Mesenchymal stem cell (in vitro differentiated cells and primary cell): ENCODE measurements around the gene ACSL3.

Experiments used
- DNase-seq: peaks from one replicate; pipeline ENCODE4 v3.0.0-alpha.2; 2013
- H2AFZ ChIP-seq: one replicate; pipeline ENCODE4 v1.6.1; 2013; ENCODE audit warnings: low read depth, mild to moderate bottlenecking, control low read depth, inconsistent platforms, low read length, moderate library complexity
- H2AK5ac ChIP-seq: 2 replicates; pipeline ENCODE4 v1.6.1; 2013; ENCODE audit warnings: low read length, moderate library complexity, mild to moderate bottlenecking, inconsistent platforms; ENCODE audit not compliant: severe bottlenecking
- H2BK120ac ChIP-seq: one replicate; pipeline ENCODE4 v1.6.1; 2013; ENCODE audit warnings: low read depth, mild to moderate bottlenecking, inconsistent platforms, low read length, moderate library complexity
- H2BK12ac ChIP-seq, 2 experiments: one replicate each; pipeline ENCODE4 v1.6.1; 2013; ENCODE audit warnings: inconsistent platforms in 2 of 2, low read length in 2 of 2, mild to moderate bottlenecking in 2 of 2, moderate library complexity in 2 of 2, control low read depth in 1 of 2
- H2BK15ac ChIP-seq: one replicate; pipeline ENCODE4 v1.6.1; 2013; ENCODE audit warnings: mild to moderate bottlenecking, low read depth, inconsistent platforms; ENCODE audit not compliant: poor library complexity, severe bottlenecking
- H2BK5ac ChIP-seq: 2 replicates; pipeline ENCODE4 v1.6.1; 2013; ENCODE audit warnings: low read depth, mild to moderate bottlenecking, low read length, control low read depth, inconsistent platforms; ENCODE audit not compliant: poor library complexity, severe bottlenecking
- H3K14ac ChIP-seq, 2 experiments: one replicate each; pipeline ENCODE4 v1.6.1; 2013; ENCODE audit warnings: inconsistent platforms in 2 of 2, low read length in 2 of 2, control low read depth in 1 of 2, mild to moderate bottlenecking in 1 of 2, moderate library complexity in 1 of 2
- H3K18ac ChIP-seq, 2 experiments: one replicate each; pipeline ENCODE4 v1.6.1; 2013; ENCODE audit warnings: inconsistent platforms in 2 of 2, low read length in 2 of 2, control low read depth in 1 of 2, low read depth in 1 of 2, mild to moderate bottlenecking in 1 of 2
- H3K23ac ChIP-seq, 2 experiments: one replicate each; pipeline ENCODE4 v1.6.1; 2013; ENCODE audit warnings: inconsistent platforms in 2 of 2, low read length in 2 of 2, mild to moderate bottlenecking in 2 of 2, moderate library complexity in 2 of 2, control low read depth in 1 of 2
- H3K27ac ChIP-seq: 2 replicates; pipeline ENCODE4 v1.5.1; 2013; ENCODE audit warnings: mild to moderate bottlenecking, moderate library complexity, low read length, control low read depth, inconsistent platforms; ENCODE audit not compliant: poor library complexity, severe bottlenecking
- H3K27me3 ChIP-seq, 2 experiments: 2 replicates each; pipeline versions ENCODE4 v1.6.1 to v1.7.0; 2013; ENCODE audit warnings: low read length in 2 of 2, mild to moderate bottlenecking in 2 of 2, moderate library complexity in 2 of 2, control low read depth in 1 of 2, inconsistent platforms in 1 of 2; ENCODE audit not compliant: control insufficient read depth in 1 of 2, insufficient read depth in 1 of 2
- H3K36me3 ChIP-seq, 2 experiments: 2 replicates each; pipeline versions ENCODE4 v1.6.1 to v1.7.0; 2013; ENCODE audit warnings: low read length in 2 of 2, control low read depth in 1 of 2, inconsistent platforms in 1 of 2, low read depth in 1 of 2, mild to moderate bottlenecking in 1 of 2; ENCODE audit not compliant: insufficient read depth in 2 of 2, control insufficient read depth in 1 of 2
- H3K4ac ChIP-seq, 2 experiments: one replicate each; pipeline ENCODE4 v1.6.1; 2013; ENCODE audit warnings: inconsistent platforms in 2 of 2, low read length in 2 of 2, mild to moderate bottlenecking in 2 of 2, moderate library complexity in 2 of 2, control low read depth in 1 of 2, low read depth in 1 of 2
- H3K4me1 ChIP-seq: 2 replicates; pipeline ENCODE4 v1.6.1; 2013; ENCODE audit warnings: low read depth, low read length, control low read depth; ENCODE audit not compliant: control insufficient read depth, insufficient read depth
- H3K4me2 ChIP-seq: 2 replicates; pipeline ENCODE4 v1.6.1; 2013; ENCODE audit warnings: low read length, mild to moderate bottlenecking, inconsistent platforms; ENCODE audit not compliant: poor library complexity, severe bottlenecking
- H3K4me3 ChIP-seq, 2 experiments: 2 replicates each; pipeline versions ENCODE4 v1.5.1 to v1.7.0; 2013; ENCODE audit warnings: low read length in 2 of 2, mild to moderate bottlenecking in 2 of 2, control low read depth in 1 of 2, low read depth in 1 of 2; ENCODE audit not compliant: insufficient read depth in 1 of 2
- H3K79me1 ChIP-seq: replicated peaks from 2 replicates; pipeline ENCODE4 v1.6.1; 2013; ENCODE audit warnings: mild to moderate bottlenecking, control low read depth, low read length, inconsistent platforms; ENCODE audit not compliant: poor library complexity, severe bottlenecking
- H3K9ac ChIP-seq: 2 replicates; pipeline ENCODE4 v1.7.0; 2013; ENCODE audit warnings: mild to moderate bottlenecking, low read length, moderate library complexity
- H3K9me3 ChIP-seq: 2 replicates; pipeline ENCODE4 v1.7.0; 2013; ENCODE audit warnings: mild to moderate bottlenecking, low read length; ENCODE audit not compliant: control insufficient read depth
- H4K8ac ChIP-seq: one replicate; pipeline ENCODE4 v1.6.1; 2013; ENCODE audit warnings: inconsistent platforms, mild to moderate bottlenecking, low read length, moderate library complexity
- H4K91ac ChIP-seq: one replicate; pipeline ENCODE4 v1.6.1; 2013; ENCODE audit warnings: mild to moderate bottlenecking, low read length, inconsistent platforms
- WGBS: methylation state at CpG from one replicate; pipeline ENCODE4 v1.1.7; 2013; ENCODE audit warnings: mixed read lengths; 5-methylcytosine and 5-hydroxymethylcytosine counted together

ACSL3 gene

GRCh38 chr2:222973237-222973636, 112.4 kb downstream of the ACSL3 start:
- peak overlapping the region; percentile 3 to 69 for H2BK12ac ChIP-seq

GRCh38 chr2:222973733-222974132, 112.9 kb downstream of the ACSL3 start:
- Histone ChIP-seq H4K8ac (no peak overlapping the region), H3K23ac (no peak overlapping the region), H2BK12ac (peak overlapping the region in 1 of 2 experiments; percentile 32), H4K91ac (no peak overlapping the region), H2AFZ (no peak overlapping the region), H3K4me1 (peaks cover 8% of the 10 kb centered on the region), H3K18ac (peak overlapping the region in 1 of 2 experiments; percentile 55), H3K9me3 (no peaks in the 10 kb centered on the region), H2BK5ac (no peak overlapping the region), H3K36me3 (no peaks in the 10 kb centered on the region), H3K27me3 (peaks cover 0 to 3% of the 10 kb centered on the region in 2 experiments), H3K9ac (no peak overlapping the region), H3K4me2 (no peak overlapping the region), H2BK15ac (no peak overlapping the region), H2BK120ac (no peak overlapping the region), H3K14ac (no peak overlapping the region), H3K4me3 (no peak overlapping the region), H3K27ac (no peak overlapping the region), H3K4ac (no peak overlapping the region), H2AK5ac (no peak overlapping the region), H3K79me1 (no peaks in the 10 kb centered on the region)
- DNase-seq, result no peak
- WGBS, result 93% methylated on average over 2 of the region's 2 CpGs

More at GRCh38 chr2:222973237-222973636, 112.4 kb downstream of the ACSL3 start:
- H4K8ac ChIP-seq, result peak overlapping the region; percentile 67
- no peak overlapping the region for H4K91ac ChIP-seq
- H3K23ac ChIP-seq, result no peak overlapping the region
- no peak overlapping the region for H3K4me2 ChIP-seq
- H3K36me3 ChIP-seq, result no peaks in the 10 kb centered on the region
- H3K14ac ChIP-seq, result no peak overlapping the region
- 76% methylated on average over 3 of the region's 4 CpGs for WGBS
- H3K79me1 ChIP-seq, result no peaks in the 10 kb centered on the region
- H3K4ac ChIP-seq, result no peak overlapping the region
- peak overlapping the region; percentile 4 for H2AK5ac ChIP-seq
- H2AFZ ChIP-seq, result no peak overlapping the region
- no peak overlapping the region for H2BK5ac ChIP-seq
- no peak overlapping the region for H3K4me3 ChIP-seq
- no peak overlapping the region for H3K9ac ChIP-seq
- peaks cover 8% of the 10 kb centered on the region for H3K4me1 ChIP-seq
- DNase-seq, result no peak
- no peak overlapping the region for H2BK15ac ChIP-seq
- H3K27ac ChIP-seq, result no peak overlapping the region
- H3K27me3 ChIP-seq, result peaks cover 0 to 3% of the 10 kb centered on the region in 2 experiments
- H2BK120ac ChIP-seq, result no peak overlapping the region
- no peaks in the 10 kb centered on the region for H3K9me3 ChIP-seq
- peak overlapping the region in 1 of 2 experiments; percentile 65 for H3K18ac ChIP-seq

- H3K23ac ChIP-seq, result no peak overlapping the region
- no peak overlapping the region for H2BK5ac ChIP-seq
- H4K91ac ChIP-seq, result no peak overlapping the region
- H3K4me3 ChIP-seq, result no peak overlapping the region
- 97% methylated on average over 3 of the region's 3 CpGs for whole genome bisulfite sequencing
- no peak overlapping the region for H4K8ac ChIP-seq
- H2BK15ac ChIP-seq, result no peak overlapping the region
- H2BK12ac ChIP-seq, result no peak overlapping the region
- no peaks in the 10 kb centered on the region for H3K36me3 ChIP-seq
- H3K9ac ChIP-seq, result no peak overlapping the region
- peak overlapping the region in 1 of 2 experiments; percentile 63 for H3K18ac ChIP-seq
- H3K4me2 ChIP-seq, result no peak overlapping the region
- no peak for DNase-seq
- no peak overlapping the region for H3K14ac ChIP-seq
- H3K4ac ChIP-seq, result no peak overlapping the region
- H2AK5ac ChIP-seq, result no peak overlapping the region
- no peaks in the 10 kb centered on the region for H3K9me3 ChIP-seq
- H3K27me3 ChIP-seq, result peaks cover 0 to 3% of the 10 kb centered on the region in 2 experiments
- H3K79me1 ChIP-seq, result no peaks in the 10 kb centered on the region
- no peak overlapping the region for H2AFZ ChIP-seq
- H3K4me1 ChIP-seq, result peaks cover 8% of the 10 kb centered on the region
- peak overlapping the region; percentile 39 for H3K27ac ChIP-seq
- no peak overlapping the region for H2BK120ac ChIP-seq
Measured at GRCh38 chr2:222976521-222977061, 115.8 kb downstream of the ACSL3 start.

- Histone ChIP-seq H2BK120ac (no peak overlapping the region), H3K23ac (no peak overlapping the region), H3K18ac (peak overlapping the region in 1 of 2 experiments; percentile 54), H2BK15ac (no peak overlapping the region), H2BK5ac (no peak overlapping the region), H2BK12ac (peak overlapping the region in 1 of 2 experiments; percentile 65), H3K14ac (no peak overlapping the region), H3K4me2 (no peak overlapping the region), H3K79me1 (no peaks in the 10 kb centered on the region), H3K27me3 (peaks cover 0 to under 1% of the 10 kb centered on the region in 2 experiments), H3K9me3 (no peaks in the 10 kb centered on the region), H3K4me3 (no peak overlapping the region), H3K27ac (peak overlapping the region; percentile 39), H2AFZ (no peak overlapping the region), H4K8ac (no peak overlapping the region), H2AK5ac (no peak overlapping the region), H3K36me3 (no peaks in the 10 kb centered on the region), H4K91ac (no peak overlapping the region), H3K9ac (no peak overlapping the region), H3K4me1 (peaks cover 8% of the 10 kb centered on the region), H3K4ac (no peak overlapping the region)
- DNase-seq, result no peak
- 94% methylated on average over 5 of the region's 5 CpGs for WGBS
Measured at GRCh38 chr2:222977121-222977520, 116.3 kb downstream of the ACSL3 start.
